HepG2 (cell line): Measurements from ENCODE around the gene TUBB. TPM values are rescaled to one million over a fixed set of nuclear protein-coding genes. Genes with fewer than 3 reads are reported as not detected.

Experiments
- ATAC-seq: fragments of 200-7000 bp; cut with Tn5 transposase; 3 replicates; pipeline ENCODE4 v1.9.1; 2020; ENCODE audit warnings: mild to moderate bottlenecking, moderate library complexity
- BruUV-seq: library from RNA; stranded (reverse); fragments of 400-500 nt; replicated peaks from 2 replicates; lab custom pipeline; 2021; lab: Mats Ljungman, UMichigan
- CTCF ChIA-PET: fragments of 300-600 bp; formaldehyde crosslinking; extraction: SDS; loops from one replicate; lab custom pipeline; 2021; ENCODE audit warnings: low total read pairs, inconsistent platforms, low intra/inter-chr PET ratio; lab: Yijun Ruan, JAX
- POLR2A ChIA-PET: fragments of 350-600 bp; sonication (Branson Sonifier 250); formaldehyde crosslinking; loops from one replicate; lab custom pipeline; 2020; ENCODE audit warnings: antibody characterized with exemption, inconsistent platforms; lab: Yijun Ruan, JAX
- DNase-seq: peaks from one replicate; pipeline ENCODE4 v3.0.0-alpha.2; 2015; ENCODE audit warnings: low spot score
- FAIRE-seq: peaks from 3 replicates; lab custom pipeline; 2011; peaks lifted over from hg19 to GRCh38; lab: Jason Lieb, UNC
- H2AFZ ChIP-seq: one replicate; pipeline ENCODE4 v1.6.1; 2011; ENCODE audit warnings: low read length, inconsistent platforms
- H3K27ac ChIP-seq: fragments of 300-600 bp; 3 replicates; pipeline ENCODE4 v1.8.0; 2011; ENCODE audit warnings: mixed run types, mild to moderate bottlenecking, mixed read lengths, low read length, inconsistent platforms; ENCODE audit not compliant: insufficient read depth; ENCODE audit errors: extremely low read length
- H3K27me3 ChIP-seq, 2 experiments: fragments of 200-600 bp in 1 of 2; 2 replicates in 1 of 2; 3 replicates in 1 of 2; pipeline versions ENCODE4 v1.6.0 to v1.8.0; 2011; ENCODE audit warnings: low read length in 2 of 2, mild to moderate bottlenecking in 2 of 2, moderate library complexity in 2 of 2, inconsistent platforms in 1 of 2; ENCODE audit not compliant: insufficient read depth in 2 of 2, control insufficient read depth in 1 of 2
- H3K36me3 ChIP-seq, 2 experiments: fragments of 200-600 bp in 1 of 2; replicated peaks in 1 of 2; 2 replicates in 1 of 2; 3 replicates in 1 of 2; pipeline versions ENCODE4 v1.5.1 to v1.8.0; 2011; ENCODE audit warnings: low read length in 2 of 2, inconsistent platforms in 1 of 2; ENCODE audit not compliant: insufficient read depth in 2 of 2, control insufficient read depth in 1 of 2
- H3K4me1 ChIP-seq: 2 replicates; pipeline ENCODE4 v1.5.1; 2012; ENCODE audit warnings: low read length, inconsistent platforms; ENCODE audit not compliant: insufficient read depth
- H3K4me2 ChIP-seq: 2 replicates; pipeline ENCODE4 v1.6.0; 2011; ENCODE audit warnings: low read depth, low read length, inconsistent platforms
- H3K4me3 ChIP-seq, 3 experiments: fragments of 200-600 bp in 1 of 3; sonication (generic), shearing (Covaris generic) in 1 of 3; replicated peaks in 1 of 3; 2 replicates each; pipeline ENCODE4 v1.5.1; 2011 to 2016; ENCODE audit warnings: low read length in 3 of 3, inconsistent platforms in 2 of 3, low read depth in 2 of 3, mild to moderate bottlenecking in 2 of 3, control low read depth in 1 of 3, mixed read lengths in 1 of 3; ENCODE audit not compliant: insufficient read depth in 1 of 3
- H3K79me2 ChIP-seq: one replicate; pipeline ENCODE4 v1.6.1; 2011; ENCODE audit warnings: low read length, inconsistent platforms; ENCODE audit not compliant: insufficient read depth
- H3K9ac ChIP-seq: 2 replicates; pipeline ENCODE4 v1.6.0; 2011; ENCODE audit warnings: mild to moderate bottlenecking, low read depth, low read length, inconsistent platforms; ENCODE audit not compliant: insufficient read depth
- H3K9me3 ChIP-seq: 2 replicates; pipeline ENCODE4 v1.5.1; 2012; ENCODE audit warnings: mild to moderate bottlenecking, low read length
- H4K20me1 ChIP-seq: 2 replicates; pipeline ENCODE4 v1.6.0; 2011; ENCODE audit warnings: inconsistent platforms, mild to moderate bottlenecking, low read length, moderate library complexity; ENCODE audit not compliant: insufficient read depth
- CHD4 ChIP-seq: fragments of 200-600 bp; sonication (generic); IDR thresholded peaks from 2 replicates; pipeline ENCODE4 v1.7.0; 2017; ENCODE audit warnings: mild to moderate bottlenecking, low read length, borderline replicate concordance
- ELF3 ChIP-seq: IDR thresholded peaks from 2 replicates; pipeline ENCODE4 v1.6.1; 2016; ENCODE audit warnings: missing genetic modification reagents, missing compliant biosample characterization
- MATR3 ChIP-seq: sonication (generic); formaldehyde crosslinking; IDR thresholded peaks from 2 replicates; pipeline ENCODE4 v1.4.0; 2020; ENCODE audit warnings: missing genetic modification reagents
- SOX13 ChIP-seq, 3 experiments: fragments of 450-650 bp in 1 of 3; sonication (generic) in 1 of 3; formaldehyde crosslinking in 1 of 3; IDR thresholded peaks in 2 of 3; conservative IDR thresholded peaks in 1 of 3; 2 replicates each; pipeline versions ENCODE4 v1.5.0 to v1.6.1; 2016 to 2020; ENCODE audit warnings: antibody characterized with exemption in 1 of 3, mild to moderate bottlenecking in 1 of 3, missing compliant biosample characterization in 1 of 3, missing genetic modification reagents in 1 of 3, moderate library complexity in 1 of 3
- TCF7L2 ChIP-seq: IDR thresholded peaks from 2 replicates; pipeline ENCODE4 v1.6.1; 2011; ENCODE audit warnings: mild to moderate bottlenecking, low read depth, low read length, moderate library complexity
- ZNF383 ChIP-seq: sonication (generic); formaldehyde crosslinking; IDR thresholded peaks from 2 replicates; pipeline ENCODE4 v1.4.0; 2020; ENCODE audit warnings: missing genetic modification reagents, mild to moderate bottlenecking, borderline replicate concordance
- ZNF619 ChIP-seq: sonication (generic); formaldehyde crosslinking; IDR thresholded peaks from 2 replicates; pipeline ENCODE4 v1.4.0; 2020; ENCODE audit warnings: mild to moderate bottlenecking, missing genetic modification reagents
- ZNF652 ChIP-seq: IDR thresholded peaks from 2 replicates; pipeline ENCODE4 v1.6.1; 2016; ENCODE audit warnings: low read depth, borderline replicate concordance
- ZSCAN5A ChIP-seq: sonication (generic); formaldehyde crosslinking; IDR thresholded peaks from 2 replicates; pipeline ENCODE4 v1.8.0; 2022; ENCODE audit warnings: mild to moderate bottlenecking, missing genetic modification reagents, borderline replicate concordance
- WGBS: methylation state at CpG from one replicate; pipeline ENCODE4 v1.1.6; 2017; ENCODE audit warnings: low lambda C conversion rate; 5-methylcytosine and 5-hydroxymethylcytosine counted together
- in situ Hi-C: cut with HindIII; loops from 2 replicates; pipeline ENCODE4 v1.10.0; 2017; ENCODE audit warnings: low pct_unique_long_range_greater_than_20kb; ENCODE audit not compliant: extremely low pct_ligation_motif_present
- intact Hi-C: fragments of 100-400 bp; cut with micrococcal nuclease; formaldehyde crosslinking; loops from one replicate; pipeline ENCODE4 v1.10.0; 2022; ENCODE audit not compliant: unreplicated experiment
- polyA plus RNA-seq, 8 experiments: library from polyadenylated mRNA; depleted of rRNA in 3 of 8; stranded (reverse) in 7 of 8; unstranded in 1 of 8; fragments of >200 nt; fragmentation: Illumina TruSeq in 4 of 8; extraction: Trizol in 4 of 8; gene quantifications; 2 replicates each; pipeline versions ENCODE4 v1.2.1 to v1.2.3, GENCODE V29; 2011 to 2016; ENCODE audit warnings: low read depth in 4 of 8, missing spikeins in 1 of 8, mixed read lengths in 1 of 8; ENCODE audit not compliant: insufficient read depth in 1 of 8
- total RNA-seq, 5 experiments: library from RNA; depleted of rRNA; stranded (reverse); fragments of >200 nt; fragmentation: Illumina TruSeq; extraction: Trizol; gene quantifications; 2 replicates each; pipeline ENCODE4 v1.2.3, GENCODE V29; 2016; ENCODE audit warnings: low read depth in 1 of 5
- TF ChIP-seq, protein P1 (sequence below): sonication (generic); formaldehyde crosslinking; IDR thresholded peaks from 2 replicates; pipeline ENCODE4 v1.5.0; 2020; ENCODE audit warnings: mild to moderate bottlenecking, missing genetic modification reagents, borderline replicate concordance
- TF ChIP-seq, protein P2 (sequence below): sonication (generic); formaldehyde crosslinking; IDR thresholded peaks from 2 replicates; pipeline ENCODE4 v1.5.1; 2020; ENCODE audit warnings: missing genetic modification reagents, mild to moderate bottlenecking, borderline replicate concordance
- TF ChIP-seq, protein P3 (sequence below): sonication (generic); formaldehyde crosslinking; IDR thresholded peaks from 2 replicates; pipeline ENCODE4 v1.5.1; 2020; ENCODE audit warnings: mild to moderate bottlenecking, missing genetic modification reagents

Gene TUBB
- total and polyA plus RNA-seq, 2 of the 13 experiments (the other 11 are each of a cell fraction or from before 2014, with no cell fraction given), result 911 to 1,163 TPM

DNA sequence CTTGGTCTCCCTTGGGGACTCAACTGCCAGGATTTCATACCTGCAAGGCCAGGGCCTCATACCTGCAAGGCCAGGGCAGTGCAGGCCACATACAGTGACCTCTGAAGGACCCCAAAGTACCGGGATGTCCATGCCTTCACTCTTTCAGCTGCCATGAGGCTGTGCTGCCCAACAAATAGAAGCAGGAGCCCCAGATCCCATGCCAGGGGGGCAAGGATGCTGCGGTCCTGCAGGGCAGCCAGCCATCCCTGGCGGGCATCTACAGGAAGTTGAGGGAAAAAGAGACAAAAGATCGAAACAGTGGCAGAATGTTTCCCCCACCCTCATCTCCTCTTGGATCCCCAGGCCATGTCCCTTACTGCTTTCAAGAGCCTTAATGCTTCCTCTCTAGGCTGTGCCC, 30.2 kb upstream of the TUBB start:
- no peaks in the 10 kb centered on the region for H3K36me3 ChIP-seq
- H3K9me3 ChIP-seq, result no peaks in the 10 kb centered on the region
- no peaks in the 10 kb centered on the region for H3K79me2 ChIP-seq
- H3K4me3 ChIP-seq, result peak overlapping the region; percentile 84 to 89 (median 87); a peak in 5 of 6 replicates
- BruUV-seq, result no TSS peak
- H4K20me1 ChIP-seq, result no peaks in the 10 kb centered on the region
- no peaks in the 10 kb centered on the region for H3K27me3 ChIP-seq
- H3K4me1 ChIP-seq, result peaks cover 57% of the 10 kb centered on the region
- ATAC-seq (no peak), DNase-seq (no peak), FAIRE-seq (no peak)
- ChIA-PET POLR2A (interaction anchor here (1.4 to 3.4 kb wide), 12 partner anchors 11 to 194 kb away, joined by 4 to 50 read pairs (median 9); partner anchors contain the start of genes DDR1, DHX16, IER3 and MDC1), CTCF (no interaction called here)
- intact Hi-C loops, result no loop called here
- no peak overlapping the region for H2AFZ ChIP-seq
- in situ Hi-C loops, result loop anchor here (25.0 kb wide), 1 partner anchor 397 kb away; no protein-coding TSS in a partner anchor
- WGBS, result 63% methylated on average over 4 of the region's 4 CpGs
- peak overlapping the region; percentile 44 for H3K27ac ChIP-seq
- H3K4me2 ChIP-seq, result peak overlapping the region; percentile 83
- peak overlapping the region; percentile 54 for H3K9ac ChIP-seq
- TF ChIP-seq, protein P1, sequence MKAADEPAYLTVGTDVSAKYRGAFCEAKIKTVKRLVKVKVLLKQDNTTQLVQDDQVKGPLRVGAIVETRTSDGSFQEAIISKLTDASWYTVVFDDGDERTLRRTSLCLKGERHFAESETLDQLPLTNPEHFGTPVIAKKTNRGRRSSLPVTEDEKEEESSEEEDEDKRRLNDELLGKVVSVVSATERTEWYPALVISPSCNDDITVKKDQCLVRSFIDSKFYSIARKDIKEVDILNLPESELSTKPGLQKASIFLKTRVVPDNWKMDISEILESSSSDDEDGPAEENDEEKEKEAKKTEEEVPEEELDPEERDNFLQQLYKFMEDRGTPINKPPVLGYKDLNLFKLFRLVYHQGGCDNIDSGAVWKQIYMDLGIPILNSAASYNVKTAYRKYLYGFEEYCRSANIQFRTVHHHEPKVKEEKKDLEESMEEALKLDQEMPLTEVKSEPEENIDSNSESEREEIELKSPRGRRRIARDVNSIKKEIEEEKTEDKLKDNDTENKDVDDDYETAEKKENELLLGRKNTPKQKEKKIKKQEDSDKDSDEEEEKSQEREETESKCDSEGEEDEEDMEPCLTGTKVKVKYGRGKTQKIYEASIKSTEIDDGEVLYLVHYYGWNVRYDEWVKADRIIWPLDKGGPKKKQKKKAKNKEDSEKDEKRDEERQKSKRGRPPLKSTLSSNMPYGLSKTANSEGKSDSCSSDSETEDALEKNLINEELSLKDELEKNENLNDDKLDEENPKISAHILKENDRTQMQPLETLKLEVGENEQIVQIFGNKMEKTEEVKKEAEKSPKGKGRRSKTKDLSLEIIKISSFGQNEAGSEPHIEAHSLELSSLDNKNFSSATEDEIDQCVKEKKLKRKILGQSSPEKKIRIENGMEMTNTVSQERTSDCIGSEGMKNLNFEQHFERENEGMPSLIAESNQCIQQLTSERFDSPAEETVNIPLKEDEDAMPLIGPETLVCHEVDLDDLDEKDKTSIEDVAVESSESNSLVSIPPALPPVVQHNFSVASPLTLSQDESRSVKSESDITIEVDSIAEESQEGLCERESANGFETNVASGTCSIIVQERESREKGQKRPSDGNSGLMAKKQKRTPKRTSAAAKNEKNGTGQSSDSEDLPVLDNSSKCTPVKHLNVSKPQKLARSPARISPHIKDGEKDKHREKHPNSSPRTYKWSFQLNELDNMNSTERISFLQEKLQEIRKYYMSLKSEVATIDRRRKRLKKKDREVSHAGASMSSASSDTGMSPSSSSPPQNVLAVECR, result no peak
- TF ChIP-seq ZSCAN5A (CRISPR knock-in tag), result no peak
- TF ChIP-seq ZNF383 (CRISPR knock-in tag), result no peak
- TF ChIP-seq ELF3 (CRISPR knock-in tag), result no peak
- TF ChIP-seq ZNF652 (CRISPR knock-in tag), result no peak
- TF ChIP-seq, protein P2, sequence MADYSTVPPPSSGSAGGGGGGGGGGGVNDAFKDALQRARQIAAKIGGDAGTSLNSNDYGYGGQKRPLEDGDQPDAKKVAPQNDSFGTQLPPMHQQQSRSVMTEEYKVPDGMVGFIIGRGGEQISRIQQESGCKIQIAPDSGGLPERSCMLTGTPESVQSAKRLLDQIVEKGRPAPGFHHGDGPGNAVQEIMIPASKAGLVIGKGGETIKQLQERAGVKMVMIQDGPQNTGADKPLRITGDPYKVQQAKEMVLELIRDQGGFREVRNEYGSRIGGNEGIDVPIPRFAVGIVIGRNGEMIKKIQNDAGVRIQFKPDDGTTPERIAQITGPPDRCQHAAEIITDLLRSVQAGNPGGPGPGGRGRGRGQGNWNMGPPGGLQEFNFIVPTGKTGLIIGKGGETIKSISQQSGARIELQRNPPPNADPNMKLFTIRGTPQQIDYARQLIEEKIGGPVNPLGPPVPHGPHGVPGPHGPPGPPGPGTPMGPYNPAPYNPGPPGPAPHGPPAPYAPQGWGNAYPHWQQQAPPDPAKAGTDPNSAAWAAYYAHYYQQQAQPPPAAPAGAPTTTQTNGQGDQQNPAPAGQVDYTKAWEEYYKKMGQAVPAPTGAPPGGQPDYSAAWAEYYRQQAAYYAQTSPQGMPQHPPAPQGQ, result 0 out of 2 replicates have a peak, but pooled peaks have one; percentile 55
- no peak for TF ChIP-seq TCF7L2
- TF ChIP-seq MATR3, result no peak
- TF ChIP-seq SOX13 (IDR thresholded peaks at IDR 0.05), result no peak
- TF ChIP-seq SOX13 (CRISPR knock-in tag; conservative IDR thresholded peaks at IDR 0.05 in 1 of 2, IDR thresholded peaks at IDR 0.05 in 1 of 2), result no peak
- TF ChIP-seq, protein P3, sequence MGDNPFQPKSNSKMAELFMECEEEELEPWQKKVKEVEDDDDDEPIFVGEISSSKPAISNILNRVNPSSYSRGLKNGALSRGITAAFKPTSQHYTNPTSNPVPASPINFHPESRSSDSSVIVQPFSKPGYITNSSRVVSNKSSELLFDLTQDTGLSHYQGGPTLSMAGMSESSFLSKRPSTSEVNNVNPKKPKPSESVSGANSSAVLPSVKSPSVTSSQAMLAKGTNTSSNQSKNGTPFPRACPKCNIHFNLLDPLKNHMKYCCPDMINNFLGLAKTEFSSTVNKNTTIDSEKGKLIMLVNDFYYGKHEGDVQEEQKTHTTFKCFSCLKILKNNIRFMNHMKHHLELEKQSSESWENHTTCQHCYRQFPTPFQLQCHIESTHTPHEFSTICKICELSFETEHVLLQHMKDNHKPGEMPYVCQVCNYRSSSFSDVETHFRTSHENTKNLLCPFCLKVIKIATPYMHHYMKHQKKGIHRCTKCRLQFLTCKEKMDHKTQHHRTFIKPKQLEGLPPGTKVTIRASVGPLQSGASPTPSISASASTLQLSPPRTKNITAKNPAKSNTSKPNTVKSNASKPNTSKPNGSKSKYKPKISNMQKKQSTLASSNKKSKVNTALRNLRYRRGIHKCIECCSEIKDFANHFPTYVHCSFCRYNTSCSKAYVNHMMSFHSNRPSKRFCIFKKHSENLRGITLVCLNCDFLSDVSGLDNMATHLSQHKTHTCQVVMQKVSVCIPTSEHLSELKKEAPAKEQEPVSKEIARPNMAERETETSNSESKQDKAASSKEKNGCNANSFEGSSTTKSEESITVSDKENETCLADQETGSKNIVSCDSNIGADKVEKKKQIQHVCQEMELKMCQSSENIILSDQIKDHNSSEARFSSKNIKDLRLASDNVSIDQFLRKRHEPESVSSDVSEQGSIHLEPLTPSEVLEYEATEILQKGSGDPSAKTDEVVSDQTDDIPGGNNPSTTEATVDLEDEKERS (CRISPR knock-in tag), result no peak
- no peak for TF ChIP-seq ZNF619 (CRISPR knock-in tag)
- TF ChIP-seq CHD4, result no peak
